ENCODE measurements around the gene OPN1MW3. TPM values are rescaled to one million over a fixed set of nuclear protein-coding genes. Genes with fewer than 3 reads are reported as not detected.
"Not testable (repeated sequence)": the region's sequence is repeated elsewhere in the genome, so short reads cannot be mapped to it uniquely, and the experiment has no call there.

The OPN1MW3 gene
- total and polyA plus RNA-seq, 4 donors: not detected

- H3K36me3 ChIP-seq (ENCODE audit: control insufficient read depth in 1 of 2, insufficient read depth in 2 of 2, low read length in 1 of 2); H3K27me3 ChIP-seq (ENCODE audit: control insufficient read depth in 1 of 2, insufficient read depth in 2 of 2, low read length in 1 of 2); H3K4me3 ChIP-seq (ENCODE audit: low read length in 2 of 2); H3K4me1 ChIP-seq (ENCODE audit: control insufficient read depth in 1 of 2, insufficient read depth in 2 of 2, low read length in 2 of 2); ATAC-seq (ENCODE audit: low FRiP score); H3K27ac ChIP-seq (ENCODE audit: low read depth in 1 of 2, low read length in 2 of 2); intact Hi-C loops (cut with DNase I); H3K9me3 ChIP-seq (ENCODE audit: control insufficient read depth, low read length): not testable (repeated sequence)
- peak in 1 of 2 donors; percentile 22 for DNase-seq
- WGBS, 2 donors: 61% methylated on average over 6 of the region's 11 CpGs; no CpG with 5 or more reads in 1 of the 2 donors
Measured at GRCh38 chrX:154238939-154239559, 18.3 kb upstream of the OPN1MW3 start.

GRCh38 chrX:154239982-154240503, 17.3 kb upstream of the OPN1MW3 start:
- H3K27me3 ChIP-seq (ENCODE audit: control insufficient read depth in 1 of 2, insufficient read depth in 2 of 2, low read length in 1 of 2); H3K36me3 ChIP-seq (ENCODE audit: control insufficient read depth in 1 of 2, insufficient read depth in 2 of 2, low read length in 1 of 2); H3K4me3 ChIP-seq (ENCODE audit: low read length in 2 of 2); H3K27ac ChIP-seq (ENCODE audit: low read depth in 1 of 2, low read length in 2 of 2); H3K4me1 ChIP-seq (ENCODE audit: control insufficient read depth in 1 of 2, insufficient read depth in 2 of 2, low read length in 2 of 2); intact Hi-C loops (cut with DNase I); ATAC-seq (ENCODE audit: low FRiP score); H3K9me3 ChIP-seq (ENCODE audit: control insufficient read depth, low read length): not testable (repeated sequence)
- peak in 1 of 2 donors; percentile 8 for DNase-seq
- 86% methylated on average over 6 of the region's 8 CpGs; no CpG with 5 or more reads in 1 of the 2 donors for WGBS, 2 donors

- peak; percentile 83 for ATAC-seq (ENCODE audit: low FRiP score)
- H3K4me3 ChIP-seq (ENCODE audit: low read length in 2 of 2); intact Hi-C loops (cut with DNase I); H3K27me3 ChIP-seq (ENCODE audit: control insufficient read depth in 1 of 2, insufficient read depth in 2 of 2, low read length in 1 of 2); H3K4me1 ChIP-seq (ENCODE audit: control insufficient read depth in 1 of 2, insufficient read depth in 2 of 2, low read length in 2 of 2); H3K36me3 ChIP-seq (ENCODE audit: control insufficient read depth in 1 of 2, insufficient read depth in 2 of 2, low read length in 1 of 2); DNase-seq; H3K27ac ChIP-seq (ENCODE audit: low read depth in 1 of 2, low read length in 2 of 2); H3K9me3 ChIP-seq (ENCODE audit: control insufficient read depth, low read length): not testable (repeated sequence)
- no CpG with 5 or more reads among the region's 17 CpGs for WGBS, 2 donors
Measured at GRCh38 chrX:154247377-154248045, 9.9 kb upstream of the OPN1MW3 start.

- ATAC-seq (ENCODE audit: low FRiP score): not testable (repeated sequence)
Measured at GRCh38 chrX:154248076-154248475, 9.3 kb upstream of the OPN1MW3 start.

GRCh38 chrX:154258711-154259110, 1.3 kb downstream of the OPN1MW3 start:
- H3K27ac ChIP-seq (ENCODE audit: low read depth in 1 of 2, low read length in 2 of 2); H3K4me3 ChIP-seq (ENCODE audit: low read length in 2 of 2); DNase-seq; intact Hi-C loops (cut with DNase I); H3K36me3 ChIP-seq (ENCODE audit: control insufficient read depth in 1 of 2, insufficient read depth in 2 of 2, low read length in 1 of 2); H3K4me1 ChIP-seq (ENCODE audit: control insufficient read depth in 1 of 2, insufficient read depth in 2 of 2, low read length in 2 of 2); H3K27me3 ChIP-seq (ENCODE audit: control insufficient read depth in 1 of 2, insufficient read depth in 2 of 2, low read length in 1 of 2); H3K9me3 ChIP-seq (ENCODE audit: control insufficient read depth, low read length); ATAC-seq (ENCODE audit: low FRiP score): not testable (repeated sequence)
- WGBS, 2 donors: no CpG with 5 or more reads among the region's 10 CpGs

More at GRCh38 chrX:154248076-154248475, 9.3 kb upstream of the OPN1MW3 start:
- H3K4me1 ChIP-seq (ENCODE audit: control insufficient read depth in 1 of 2, insufficient read depth in 2 of 2, low read length in 2 of 2); H3K4me3 ChIP-seq (ENCODE audit: low read length in 2 of 2); intact Hi-C loops (cut with DNase I); H3K36me3 ChIP-seq (ENCODE audit: control insufficient read depth in 1 of 2, insufficient read depth in 2 of 2, low read length in 1 of 2); DNase-seq; H3K27me3 ChIP-seq (ENCODE audit: control insufficient read depth in 1 of 2, insufficient read depth in 2 of 2, low read length in 1 of 2); H3K27ac ChIP-seq (ENCODE audit: low read depth in 1 of 2, low read length in 2 of 2); H3K9me3 ChIP-seq (ENCODE audit: control insufficient read depth, low read length): not testable (repeated sequence)
- no CpG with 5 or more reads among the region's 10 CpGs for WGBS, 2 donors

- H3K9me3 ChIP-seq (ENCODE audit: control insufficient read depth, low read length); H3K4me3 ChIP-seq (ENCODE audit: low read length in 2 of 2); intact Hi-C loops (cut with DNase I); H3K36me3 ChIP-seq (ENCODE audit: control insufficient read depth in 1 of 2, insufficient read depth in 2 of 2, low read length in 1 of 2); DNase-seq; H3K4me1 ChIP-seq (ENCODE audit: control insufficient read depth in 1 of 2, insufficient read depth in 2 of 2, low read length in 2 of 2); H3K27ac ChIP-seq (ENCODE audit: low read depth in 1 of 2, low read length in 2 of 2); H3K27me3 ChIP-seq (ENCODE audit: control insufficient read depth in 1 of 2, insufficient read depth in 2 of 2, low read length in 1 of 2); ATAC-seq (ENCODE audit: low FRiP score): not testable (repeated sequence)
- WGBS, 2 donors: no CpG with 5 or more reads among the region's 6 CpGs
Measured at GRCh38 chrX:154263072-154263471, 5.7 kb downstream of the OPN1MW3 start.

GRCh38 chrX:154269245-154269644, 11.9 kb downstream of the OPN1MW3 start:
- ATAC-seq (ENCODE audit: low FRiP score); H3K9me3 ChIP-seq (ENCODE audit: control insufficient read depth, low read length); DNase-seq; H3K27me3 ChIP-seq (ENCODE audit: control insufficient read depth in 1 of 2, insufficient read depth in 2 of 2, low read length in 1 of 2); H3K36me3 ChIP-seq (ENCODE audit: control insufficient read depth in 1 of 2, insufficient read depth in 2 of 2, low read length in 1 of 2); H3K4me1 ChIP-seq (ENCODE audit: control insufficient read depth in 1 of 2, insufficient read depth in 2 of 2, low read length in 2 of 2); H3K27ac ChIP-seq (ENCODE audit: low read depth in 1 of 2, low read length in 2 of 2); intact Hi-C loops (cut with DNase I); H3K4me3 ChIP-seq (ENCODE audit: low read length in 2 of 2): not testable (repeated sequence)
- WGBS, 2 donors: no CpG with 5 or more reads among the region's 3 CpGs

GRCh38 chrX:154284489-154285338, 27.3 kb downstream of the OPN1MW3 start:
- H3K4me1 ChIP-seq (ENCODE audit: control insufficient read depth in 1 of 2, insufficient read depth in 2 of 2, low read length in 2 of 2); H3K27ac ChIP-seq (ENCODE audit: low read depth in 1 of 2, low read length in 2 of 2); H3K27me3 ChIP-seq (ENCODE audit: control insufficient read depth in 1 of 2, insufficient read depth in 2 of 2, low read length in 1 of 2); H3K4me3 ChIP-seq (ENCODE audit: low read length in 2 of 2); DNase-seq; intact Hi-C loops (cut with DNase I); H3K36me3 ChIP-seq (ENCODE audit: control insufficient read depth in 1 of 2, insufficient read depth in 2 of 2, low read length in 1 of 2); H3K9me3 ChIP-seq (ENCODE audit: control insufficient read depth, low read length): not testable (repeated sequence)
- peak; percentile 62 for ATAC-seq (ENCODE audit: low FRiP score)
- no CpG with 5 or more reads among the region's 23 CpGs for WGBS, 2 donors

Data from aorta (tissue), 5 donors.